ENCODE results near the gene RAPGEF6. TPM values are rescaled to one million over a fixed set of nuclear protein-coding genes. Genes with fewer than 3 reads are reported as not detected.

Gene RAPGEF6
- polyA plus RNA-seq, 1 donor (not counting 4 experiments of a cell fraction or from before 2014, with no cell fraction given) = 8.7 TPM

DNA sequence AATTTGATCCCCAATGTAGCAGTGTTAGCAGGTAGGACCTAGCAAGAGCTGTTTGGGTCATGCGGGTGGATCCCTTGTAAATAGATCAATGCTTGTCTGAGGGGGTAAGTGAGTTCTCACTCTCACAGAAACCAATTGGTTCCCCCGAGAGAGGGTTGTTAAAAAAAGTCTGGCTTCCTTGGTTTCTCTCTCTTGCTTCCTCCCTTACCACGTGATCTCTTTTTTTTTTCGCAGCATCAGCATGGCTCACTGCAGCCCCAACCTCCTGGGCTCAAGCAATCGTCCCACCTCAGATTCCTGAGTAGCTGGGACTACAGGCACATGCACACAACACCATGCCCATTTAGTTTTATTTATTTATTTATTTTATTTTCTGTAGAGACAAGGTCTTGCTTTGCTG lies 26.4 kb downstream of the RAPGEF6 start:
- H3K9ac ChIP-seq (ENCODE audit: control insufficient read depth, extremely low read depth, insufficient read depth, low read length) = no peak overlapping the region
- no peaks in the 10 kb centered on the region for H3K9me1 ChIP-seq (ENCODE audit: control insufficient read depth, extremely low read depth, insufficient read depth, low read length)
- TF ChIP-seq EZH2 (IDR thresholded peaks at IDR 0.05; ENCODE audit: low read length) = no peak
- TF ChIP-seq, protein P1, sequence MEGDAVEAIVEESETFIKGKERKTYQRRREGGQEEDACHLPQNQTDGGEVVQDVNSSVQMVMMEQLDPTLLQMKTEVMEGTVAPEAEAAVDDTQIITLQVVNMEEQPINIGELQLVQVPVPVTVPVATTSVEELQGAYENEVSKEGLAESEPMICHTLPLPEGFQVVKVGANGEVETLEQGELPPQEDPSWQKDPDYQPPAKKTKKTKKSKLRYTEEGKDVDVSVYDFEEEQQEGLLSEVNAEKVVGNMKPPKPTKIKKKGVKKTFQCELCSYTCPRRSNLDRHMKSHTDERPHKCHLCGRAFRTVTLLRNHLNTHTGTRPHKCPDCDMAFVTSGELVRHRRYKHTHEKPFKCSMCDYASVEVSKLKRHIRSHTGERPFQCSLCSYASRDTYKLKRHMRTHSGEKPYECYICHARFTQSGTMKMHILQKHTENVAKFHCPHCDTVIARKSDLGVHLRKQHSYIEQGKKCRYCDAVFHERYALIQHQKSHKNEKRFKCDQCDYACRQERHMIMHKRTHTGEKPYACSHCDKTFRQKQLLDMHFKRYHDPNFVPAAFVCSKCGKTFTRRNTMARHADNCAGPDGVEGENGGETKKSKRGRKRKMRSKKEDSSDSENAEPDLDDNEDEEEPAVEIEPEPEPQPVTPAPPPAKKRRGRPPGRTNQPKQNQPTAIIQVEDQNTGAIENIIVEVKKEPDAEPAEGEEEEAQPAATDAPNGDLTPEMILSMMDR (optimal IDR thresholded peaks at IDR 0.05 in 1 of 3, IDR thresholded peaks at IDR 0.05 in 1 of 3, conservative IDR thresholded peaks at IDR 0.05 in 1 of 3; ENCODE audit: extremely low read depth in 1 of 3, insufficient read depth in 2 of 3, low read length in 3 of 3) = no peak
- DNase-seq (ENCODE audit: low read depth, low spot score) (no peak), FAIRE-seq (no peak)
- H3K4me1 ChIP-seq (ENCODE audit: control insufficient read depth, extremely low read depth, insufficient read depth, low read length) = peaks cover 14% of the 10 kb centered on the region
- H2AFZ ChIP-seq (ENCODE audit: control insufficient read depth, low read length) = no peak overlapping the region
- no peaks in the 10 kb centered on the region for H3K9me3 ChIP-seq (ENCODE audit: control insufficient read depth, low read depth, low read length)
- H3K27me3 ChIP-seq (ENCODE audit: control insufficient read depth, extremely low read depth, insufficient read depth, low read length) = no peaks in the 10 kb centered on the region
- H3K79me2 ChIP-seq (ENCODE audit: control insufficient read depth, insufficient read depth, low read length) = peaks cover 62% of the 10 kb centered on the region
- no peak overlapping the region for H3K27ac ChIP-seq (ENCODE audit: control insufficient read depth, insufficient read depth, low read length)
- dilution Hi-C loops (cut with MboI; ENCODE audit: extremely low pct_ligation_motif_present, low sequenced_read_pairs) = no loop called here
- H3K36me3 ChIP-seq (ENCODE audit: control insufficient read depth in 2 of 2, extremely low read depth in 1 of 2, insufficient read depth in 2 of 2, low read length in 2 of 2) = no peaks in the 10 kb centered on the region
- H4K20me1 ChIP-seq (ENCODE audit: control insufficient read depth, extremely low read depth, insufficient read depth, low read length) = peaks cover 4% of the 10 kb centered on the region
- H3K4me3 ChIP-seq (ENCODE audit: control insufficient read depth in 2 of 3, extremely low read depth in 1 of 3, insufficient read depth in 2 of 3, low read depth in 1 of 3, low read length in 3 of 3) = no peak overlapping the region
- H3K4me2 ChIP-seq (ENCODE audit: control insufficient read depth, extremely low read depth, insufficient read depth, low read depth, low read length) = no peak overlapping the region

DNA sequence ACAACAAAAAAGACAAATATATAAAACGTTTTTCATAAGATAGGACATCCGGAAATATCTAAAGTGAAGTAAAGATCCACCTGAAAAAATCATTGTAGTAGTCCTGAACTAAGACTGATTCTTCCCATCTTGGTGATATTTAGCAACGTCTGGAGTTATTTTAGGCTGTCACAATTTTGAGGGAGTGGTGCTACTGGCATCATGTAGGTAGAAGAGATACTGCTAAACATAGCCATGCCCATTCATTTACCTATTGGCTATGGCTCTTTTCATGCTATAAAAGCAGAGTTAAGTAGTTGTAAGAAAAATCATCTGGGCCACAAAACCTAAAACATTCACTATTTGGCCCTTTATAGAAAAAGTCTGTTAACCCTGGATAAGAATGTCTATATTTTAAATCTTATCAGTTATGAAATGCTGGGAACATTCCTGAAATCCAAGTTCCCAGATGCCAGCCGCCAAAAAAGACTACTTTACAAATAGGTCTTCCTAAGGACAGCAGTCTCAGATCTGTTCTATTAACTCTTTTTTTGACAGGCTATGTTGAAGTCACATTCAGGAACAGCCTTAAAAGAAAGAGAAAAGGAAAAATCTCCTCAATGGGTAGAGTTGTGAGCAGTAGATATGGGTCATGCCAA lies 27.0 kb downstream of the RAPGEF6 start:
- Histone ChIP-seq H3K27me3 (ENCODE audit: control insufficient read depth, extremely low read depth, insufficient read depth, low read length) (no peaks in the 10 kb centered on the region), H3K9me1 (ENCODE audit: control insufficient read depth, extremely low read depth, insufficient read depth, low read length) (no peaks in the 10 kb centered on the region), H3K79me2 (ENCODE audit: control insufficient read depth, insufficient read depth, low read length) (peaks cover 58% of the 10 kb centered on the region), H3K9me3 (ENCODE audit: control insufficient read depth, low read depth, low read length) (no peaks in the 10 kb centered on the region), H2AFZ (ENCODE audit: control insufficient read depth, low read length) (no peak overlapping the region), H3K36me3 (ENCODE audit: control insufficient read depth in 2 of 2, extremely low read depth in 1 of 2, insufficient read depth in 2 of 2, low read length in 2 of 2) (no peaks in the 10 kb centered on the region), H3K9ac (ENCODE audit: control insufficient read depth, extremely low read depth, insufficient read depth, low read length) (no peak overlapping the region), H3K4me3 (ENCODE audit: control insufficient read depth in 2 of 3, extremely low read depth in 1 of 3, insufficient read depth in 2 of 3, low read depth in 1 of 3, low read length in 3 of 3) (no peak overlapping the region), H4K20me1 (ENCODE audit: control insufficient read depth, extremely low read depth, insufficient read depth, low read length) (peaks cover 4% of the 10 kb centered on the region), H3K27ac (ENCODE audit: control insufficient read depth, insufficient read depth, low read length) (no peak overlapping the region), H3K4me2 (ENCODE audit: control insufficient read depth, extremely low read depth, insufficient read depth, low read depth, low read length) (no peak overlapping the region), H3K4me1 (ENCODE audit: control insufficient read depth, extremely low read depth, insufficient read depth, low read length) (peaks cover 14% of the 10 kb centered on the region)
- TF ChIP-seq, protein P1 (optimal IDR thresholded peaks at IDR 0.05 in 1 of 3, IDR thresholded peaks at IDR 0.05 in 1 of 3, conservative IDR thresholded peaks at IDR 0.05 in 1 of 3; ENCODE audit: extremely low read depth in 1 of 3, insufficient read depth in 2 of 3, low read length in 3 of 3) = no peak
- no peak for TF ChIP-seq EZH2 (IDR thresholded peaks at IDR 0.05; ENCODE audit: low read length)
- FAIRE-seq = no peak
- no peak for DNase-seq (ENCODE audit: low read depth, low spot score)
- dilution Hi-C loops (cut with MboI; ENCODE audit: extremely low pct_ligation_motif_present, low sequenced_read_pairs) = no loop called here

Measured in keratinocyte (primary cell).